ENCODE measurements around the gene EDEM2. TPM values are rescaled to one million over a fixed set of nuclear protein-coding genes. Genes with fewer than 3 reads are reported as not detected.
"Not testable (repeated sequence)": the region's sequence is repeated elsewhere in the genome, so short reads cannot be mapped to it uniquely, and the experiment has no call there.

The EDEM2 gene
- total RNA-seq, 1 donor from 2014 or later = 16.8 TPM

- DNase-seq (ENCODE audit: low read depth) = peak; percentile 68
Observed at GRCh38 chr20:35171753-35172433, 24.8 kb upstream of the EDEM2 start, which contains the start of gene PROCR. PROCR (plus strand) TSS chr20:35172072; CDS start chr20:35172155, 83 bp downstream.

- DNase-seq (ENCODE audit: low read depth) = no peak
Observed at GRCh38 chr20:35171438-35171752, 24.3 kb upstream of the EDEM2 start.

- not testable (repeated sequence) for DNase-seq (ENCODE audit: low read depth)
Observed at GRCh38 chr20:35168701-35169409, 21.7 kb upstream of the EDEM2 start.

- no peak for DNase-seq (ENCODE audit: low read depth)
Observed at GRCh38 chr20:35167787-35168186, 20.7 kb upstream of the EDEM2 start.

- DNase-seq (ENCODE audit: low read depth) = no peak
Observed at GRCh38 chr20:35166242-35166830, 19.2 kb upstream of the EDEM2 start.

- no peak for DNase-seq (ENCODE audit: low read depth)
Observed at GRCh38 chr20:35165221-35166185, 18.4 kb upstream of the EDEM2 start.

- DNase-seq (ENCODE audit: low read depth) = not testable (repeated sequence)
Observed at GRCh38 chr20:35164531-35164930, 17.4 kb upstream of the EDEM2 start.

GRCh38 chr20:35160341-35160740, 13.2 kb upstream of the EDEM2 start:
- DNase-seq (ENCODE audit: low read depth) = not testable (repeated sequence)

GRCh38 chr20:35156978-35157377, 9.8 kb upstream of the EDEM2 start:
- DNase-seq (ENCODE audit: low read depth) = no peak

- no peak for DNase-seq (ENCODE audit: low read depth)
Observed at GRCh38 chr20:35155936-35156335, 8.8 kb upstream of the EDEM2 start.

GRCh38 chr20:35151736-35152135, 4.6 kb upstream of the EDEM2 start:
- peak; percentile 16 for DNase-seq (ENCODE audit: low read depth)

- no peak for DNase-seq (ENCODE audit: low read depth)
Observed at GRCh38 chr20:35150846-35151579, 3.9 kb upstream of the EDEM2 start.

GRCh38 chr20:35147575-35148071, 487 bp upstream of the EDEM2 start:
- peak; percentile 1 for DNase-seq (ENCODE audit: low read depth)

- DNase-seq (ENCODE audit: low read depth) = peak; percentile 24
Observed at GRCh38 chr20:35146299-35146919, 727 bp downstream of the EDEM2 start.

GRCh38 chr20:35145141-35145564, 2.0 kb downstream of the EDEM2 start:
- DNase-seq (ENCODE audit: low read depth) = peak; percentile 57

- no peak for DNase-seq (ENCODE audit: low read depth)
Observed at GRCh38 chr20:35144694-35145093, 2.4 kb downstream of the EDEM2 start.

- no peak for DNase-seq (ENCODE audit: low read depth)
Observed at GRCh38 chr20:35135867-35136586, 11.1 kb downstream of the EDEM2 start.

GRCh38 chr20:35134880-35135279, 12.3 kb downstream of the EDEM2 start:
- DNase-seq (ENCODE audit: low read depth) = no peak

- DNase-seq (ENCODE audit: low read depth) = no peak
Observed at GRCh38 chr20:35134472-35134871, 12.7 kb downstream of the EDEM2 start.
